Measurements from ENCODE around the gene QSOX2. TPM values are rescaled to one million over a fixed set of nuclear protein-coding genes. Genes with fewer than 3 reads are reported as not detected.
"Not testable (repeated sequence)": the region's sequence is repeated elsewhere in the genome, so short reads cannot be mapped to it uniquely, and the experiment has no call there.

Gene QSOX2
- polyA plus RNA-seq, 3 donors: 16.6 to 19.0 (median 18.8) TPM

GRCh38 chr9:136273244-136273865 lies 27.7 kb upstream of the QSOX2 start:
- DNase-seq (ENCODE audit: extremely low read depth in 1 of 11, low read depth in 9 of 11, low spot score in 4 of 11): no peak

- no peak for DNase-seq (ENCODE audit: extremely low read depth in 1 of 11, low read depth in 9 of 11, low spot score in 4 of 11)
These were observed 24.6 kb upstream of the QSOX2 start for GRCh38 chr9:136270173-136270705.

GRCh38 chr9:136268735-136269134 lies 23.1 kb upstream of the QSOX2 start:
- no peak for DNase-seq (ENCODE audit: extremely low read depth in 1 of 11, low read depth in 9 of 11, low spot score in 4 of 11)

- DNase-seq (ENCODE audit: extremely low read depth in 1 of 11, low read depth in 9 of 11, low spot score in 4 of 11): no peak
These were observed 22.7 kb upstream of the QSOX2 start for GRCh38 chr9:136268318-136268717.

GRCh38 chr9:136267261-136268111 lies 21.9 kb upstream of the QSOX2 start:
- DNase-seq (ENCODE audit: extremely low read depth in 1 of 11, low read depth in 9 of 11, low spot score in 4 of 11): peak in 2 of 11 donors; percentile 46 to 55

DNA sequence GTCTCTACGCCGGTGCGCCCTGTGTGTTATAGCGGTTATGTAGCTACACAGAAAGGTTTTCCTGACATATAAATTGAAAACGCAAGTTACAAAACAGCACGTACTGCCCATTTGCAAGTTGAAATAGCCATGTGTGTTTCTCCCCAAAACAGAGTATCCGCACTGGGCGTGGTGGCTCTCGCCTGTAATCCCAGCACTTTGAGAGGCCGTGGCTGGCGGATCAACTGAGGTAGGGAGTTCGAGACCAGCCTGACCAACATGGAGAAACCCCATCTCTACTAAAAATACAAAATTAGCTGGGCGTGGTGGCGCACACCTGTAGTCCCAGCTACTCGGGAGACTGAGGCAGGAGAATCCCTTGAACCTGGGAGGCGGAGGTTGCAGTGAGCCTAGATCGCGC lies 21.0 kb upstream of the QSOX2 start:
- not testable (repeated sequence) for DNase-seq (ENCODE audit: extremely low read depth in 1 of 11, low read depth in 9 of 11, low spot score in 4 of 11)

DNA sequence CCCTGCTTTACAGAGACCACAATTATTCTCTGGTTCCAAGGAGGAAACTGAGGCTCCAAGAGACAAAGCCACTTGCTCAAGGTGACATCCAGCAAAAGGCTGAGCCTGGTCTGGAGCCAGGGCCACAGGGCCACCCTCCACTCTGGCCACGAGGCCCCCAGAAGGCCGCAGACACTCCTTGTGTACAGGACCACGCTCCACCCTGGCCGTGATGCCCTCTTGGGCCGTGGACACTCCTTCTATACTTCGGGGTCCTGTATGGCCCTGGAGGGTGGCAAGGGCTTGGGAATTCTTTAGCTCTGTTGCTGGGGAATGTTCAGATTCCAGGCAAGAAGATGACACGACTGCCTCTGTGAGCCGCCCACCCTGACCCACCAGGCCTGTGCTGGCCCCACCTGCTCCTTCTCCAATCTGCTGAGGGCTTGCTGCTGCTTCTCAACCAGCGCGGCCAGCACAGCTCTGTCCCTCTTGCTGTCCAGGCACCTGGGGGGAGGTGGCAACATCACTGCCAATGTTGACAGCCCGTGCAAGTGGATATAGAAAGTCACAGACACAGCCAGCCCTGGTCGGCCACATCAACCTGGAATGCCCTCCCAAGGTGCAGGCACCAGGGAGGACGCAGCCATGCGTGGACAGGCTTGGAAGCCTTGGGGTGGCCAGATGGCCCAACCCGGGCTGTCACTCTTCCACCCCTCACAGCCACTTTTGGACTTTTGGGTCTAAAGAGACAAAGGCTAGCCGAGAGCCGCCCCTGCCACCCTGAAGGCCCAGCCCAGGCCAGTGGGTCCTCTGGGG lies 20.1 kb upstream of the QSOX2 start:
- no peak for DNase-seq (ENCODE audit: extremely low read depth in 1 of 11, low read depth in 9 of 11, low spot score in 4 of 11)

GRCh38 chr9:136264441-136265405 lies 19.1 kb upstream of the QSOX2 start:
- no peak for DNase-seq (ENCODE audit: extremely low read depth in 1 of 11, low read depth in 9 of 11, low spot score in 4 of 11)

DNA sequence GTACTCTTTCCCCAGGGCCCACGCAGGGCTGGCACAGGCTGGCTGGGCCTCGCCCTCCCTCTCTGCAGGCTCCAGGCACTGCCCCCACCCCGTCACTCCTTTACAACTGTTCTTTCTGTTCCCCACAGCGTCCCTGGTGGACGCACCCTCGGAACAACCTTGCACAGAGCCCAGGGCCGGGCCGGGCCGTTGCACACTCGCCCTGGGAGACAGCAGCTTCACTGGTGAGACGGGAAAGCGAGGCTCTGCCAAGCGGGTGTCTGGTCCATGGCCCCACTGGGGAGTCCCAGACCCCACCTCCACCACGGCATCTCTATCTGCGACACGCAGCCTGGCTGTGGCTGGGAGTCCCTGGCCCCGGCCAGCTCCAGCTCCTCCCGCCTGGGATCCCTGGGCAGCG lies 18.4 kb upstream of the QSOX2 start:
- no peak for DNase-seq (ENCODE audit: extremely low read depth in 1 of 11, low read depth in 9 of 11, low spot score in 4 of 11)

- DNase-seq (ENCODE audit: extremely low read depth in 1 of 11, low read depth in 9 of 11, low spot score in 4 of 11): no peak
These were observed 17.1 kb upstream of the QSOX2 start for GRCh38 chr9:136262671-136263178.

- DNase-seq (ENCODE audit: extremely low read depth in 1 of 11, low read depth in 9 of 11, low spot score in 4 of 11): no peak
These were observed 16.2 kb upstream of the QSOX2 start for GRCh38 chr9:136261686-136262430.

- DNase-seq (ENCODE audit: extremely low read depth in 1 of 11, low read depth in 9 of 11, low spot score in 4 of 11): no peak
These were observed 15.4 kb upstream of the QSOX2 start for GRCh38 chr9:136260936-136261472.

DNA sequence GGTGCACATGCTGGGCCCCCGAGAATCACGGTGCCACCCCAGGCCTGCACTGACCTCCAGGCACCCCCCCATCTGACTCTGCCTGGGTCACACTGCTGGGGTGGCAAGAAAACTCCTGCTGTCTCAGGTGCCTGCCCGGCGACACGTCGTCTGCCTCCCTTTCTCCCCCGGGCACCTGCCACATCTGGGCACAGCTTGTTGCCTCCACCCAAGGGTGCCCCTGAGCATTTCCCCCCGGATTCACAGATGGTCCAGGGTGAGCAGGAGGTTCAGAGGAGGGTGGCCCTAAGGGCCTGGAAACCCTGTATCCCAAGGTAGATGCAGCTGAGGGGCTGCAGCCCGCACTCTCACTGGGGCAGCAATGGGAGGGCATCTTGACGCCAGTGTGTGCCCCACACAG lies 14.9 kb upstream of the QSOX2 start:
- no peak for DNase-seq (ENCODE audit: extremely low read depth in 1 of 11, low read depth in 9 of 11, low spot score in 4 of 11)

DNA sequence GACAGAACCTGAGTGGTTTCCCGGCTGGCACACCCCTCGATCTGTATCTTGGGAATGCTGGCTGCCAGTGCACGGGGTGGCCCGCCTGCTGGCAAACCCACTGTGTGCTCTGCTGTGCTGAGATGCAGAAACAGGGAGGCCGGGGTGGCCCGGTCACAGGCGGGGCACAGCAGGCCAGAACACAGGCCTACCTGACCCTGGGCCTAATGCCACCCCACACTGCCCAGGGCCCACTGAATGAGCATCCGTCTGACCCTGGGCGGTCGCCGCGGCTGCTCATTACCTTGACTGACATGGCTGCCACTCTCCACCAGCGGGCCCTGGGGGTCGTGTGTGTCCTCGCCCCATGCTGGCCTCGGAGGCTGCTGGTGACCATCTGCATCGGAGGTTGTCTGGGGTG lies 14.2 kb upstream of the QSOX2 start:
- DNase-seq (ENCODE audit: extremely low read depth in 1 of 11, low read depth in 9 of 11, low spot score in 4 of 11): no peak

DNA sequence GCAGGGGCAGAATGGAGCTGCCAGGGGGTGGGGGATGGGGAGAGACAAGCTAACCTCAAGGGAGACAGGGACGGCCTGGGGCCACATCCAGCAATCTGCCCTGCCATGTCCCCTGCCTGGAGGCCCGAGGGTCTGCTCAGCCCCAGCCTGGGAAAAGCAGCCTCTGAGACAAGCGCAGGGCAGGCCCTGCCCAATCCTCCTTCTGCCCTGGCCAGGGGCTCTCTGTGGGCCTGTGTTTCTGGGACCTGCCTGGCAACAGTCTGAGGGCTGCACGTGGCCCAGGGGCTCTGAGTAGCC lies 13.9 kb upstream of the QSOX2 start:
- no peak for DNase-seq (ENCODE audit: extremely low read depth in 1 of 11, low read depth in 9 of 11, low spot score in 4 of 11)

DNA sequence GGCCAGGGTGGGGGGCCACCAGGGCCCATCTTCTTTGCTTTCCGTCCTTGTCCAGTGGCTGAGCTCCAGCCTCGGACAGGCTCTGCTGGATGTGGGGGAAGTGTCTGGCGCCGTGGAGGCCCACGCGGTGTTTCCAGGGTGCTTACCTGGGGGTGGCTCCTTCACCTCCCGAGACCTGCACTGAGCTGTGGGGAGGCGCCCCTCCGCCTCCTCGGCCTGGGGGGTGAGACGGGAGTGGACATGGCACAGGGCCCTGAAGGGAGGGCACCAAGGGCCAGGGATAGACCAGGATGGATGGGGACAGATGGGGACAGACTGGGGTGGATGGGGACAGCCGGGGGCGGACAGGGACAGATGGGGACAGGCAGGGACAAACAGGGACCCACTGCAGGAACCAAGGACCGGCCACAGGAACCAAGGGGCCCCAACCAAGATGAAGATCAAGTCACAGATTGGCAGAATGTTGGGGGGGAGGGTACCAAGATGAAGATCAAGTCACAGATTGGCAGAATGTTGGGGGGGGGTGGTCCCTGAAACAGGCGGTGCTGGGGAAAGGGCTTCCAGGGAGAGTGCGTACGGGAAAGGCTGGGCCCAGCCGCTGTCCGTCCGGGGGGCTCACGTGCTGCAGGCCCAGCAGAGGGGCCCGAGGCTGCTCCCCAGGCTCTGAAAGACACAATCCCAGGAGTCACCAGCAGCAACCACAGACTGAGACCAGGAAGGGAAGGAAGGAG lies 13.3 kb upstream of the QSOX2 start:
- no peak for DNase-seq (ENCODE audit: extremely low read depth in 1 of 11, low read depth in 9 of 11, low spot score in 4 of 11)

DNA sequence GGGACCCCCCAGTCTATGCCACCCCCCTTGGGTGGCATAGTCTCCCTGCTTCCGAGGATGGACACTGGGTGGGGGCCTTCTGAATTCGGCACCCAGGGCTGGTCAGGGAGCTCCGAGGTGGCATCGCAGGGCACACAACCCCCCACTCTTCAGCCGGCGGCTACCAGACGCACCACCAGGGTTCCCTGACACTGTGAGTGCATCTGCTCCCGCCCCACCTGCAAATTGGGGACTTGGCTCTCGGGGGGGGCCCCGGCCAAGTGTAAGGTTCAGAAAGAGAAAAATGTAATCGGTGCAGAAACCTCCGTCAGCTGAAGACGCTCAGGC lies 12.7 kb upstream of the QSOX2 start:
- DNase-seq (ENCODE audit: extremely low read depth in 1 of 11, low read depth in 9 of 11, low spot score in 4 of 11): no peak

All from renal cortex interstitium (tissue), 11 donors.